SK-N-SH (cell line): ENCODE data around the gene TFAP2C. TPM values are rescaled to one million over a fixed set of nuclear protein-coding genes. Genes with fewer than 3 reads are reported as not detected.

ENCODE experiments used
- CTCF ChIA-PET: fragments of 300-600, 350-600 bp; formaldehyde crosslinking; extraction: SDS; loops from one replicate; lab custom pipeline; 2021; lab: Yijun Ruan, JAX
- POLR2A ChIA-PET: fragments of 350-600 bp; sonication (Branson Sonifier 250); formaldehyde crosslinking; extraction: SDS; loops from one replicate; lab custom pipeline; 2020; ENCODE audit warnings: antibody characterized with exemption, inconsistent platforms; lab: Yijun Ruan, JAX
- DNase-seq: peaks from one replicate; pipeline ENCODE4 v3.0.0; 2012
- H2AFZ ChIP-seq: fragments of 200-600 bp; sonication (generic); 2 replicates; pipeline ENCODE4 v1.8.1; 2016; ENCODE audit warnings: antibody characterized with exemption, mild to moderate bottlenecking, low read depth
- H3F3A ChIP-seq: fragments of 200-600 bp; sonication (generic); replicated peaks from 2 replicates; pipeline ENCODE3; 2016; ENCODE audit warnings: antibody characterized with exemption, mild to moderate bottlenecking; ENCODE audit not compliant: insufficient read depth
- H3K27ac ChIP-seq, 2 experiments: fragments of 200-500 bp in 1 of 2; fragments of 200-600 bp in 1 of 2; sonication (Bioruptor generic) in 1 of 2; sonication (generic), shearing (Covaris generic) in 1 of 2; 2 replicates each; pipeline versions ENCODE4 v1.5.1 to v1.6.1; 2014 to 2016; ENCODE audit warnings: low read depth in 2 of 2, inconsistent platforms in 1 of 2, low read length in 1 of 2, mild to moderate bottlenecking in 1 of 2, mixed read lengths in 1 of 2
- H3K27me3 ChIP-seq: fragments of 200-600 bp; sonication (generic), shearing (Covaris generic); 2 replicates; pipeline ENCODE4 v1.6.1; 2016; ENCODE audit warnings: mixed run types; ENCODE audit not compliant: insufficient read depth
- H3K36me3 ChIP-seq, 2 experiments: fragments of 200-500 bp in 1 of 2; fragments of 200-600 bp in 1 of 2; sonication (Bioruptor generic) in 1 of 2; sonication (generic) in 1 of 2; replicated peaks in 1 of 2; 2 replicates each; pipeline versions ENCODE3 to v1.5.1; 2014 to 2016; ENCODE audit warnings: low read length in 1 of 2, mild to moderate bottlenecking in 1 of 2; ENCODE audit not compliant: insufficient read depth in 2 of 2, control insufficient read depth in 1 of 2
- H3K4me1 ChIP-seq, 2 experiments: fragments of 200-500 bp in 1 of 2; fragments of 200-600 bp in 1 of 2; sonication (Bioruptor generic) in 1 of 2; sonication (generic), shearing (Covaris generic) in 1 of 2; 2 replicates each; pipeline versions ENCODE4 v1.5.1 to v1.6.1; 2014 to 2016; ENCODE audit warnings: low read depth in 1 of 2, low read length in 1 of 2, mixed run types in 1 of 2; ENCODE audit not compliant: insufficient read depth in 2 of 2, control insufficient read depth in 1 of 2
- H3K4me2 ChIP-seq: fragments of 200-600 bp; sonication (generic), shearing (Covaris generic); 2 replicates; pipeline ENCODE4 v1.6.1; 2017; ENCODE audit warnings: mixed run types
- H3K4me3 ChIP-seq, 2 experiments: fragments of 200-500 bp in 1 of 2; fragments of 200-600 bp in 1 of 2; sonication (Bioruptor generic) in 1 of 2; sonication (generic), shearing (Covaris generic) in 1 of 2; 2 replicates each; pipeline versions ENCODE4 v1.5.1 to v1.8.1; 2014 to 2016; ENCODE audit warnings: low read depth in 2 of 2, inconsistent platforms in 1 of 2, low read length in 1 of 2, mild to moderate bottlenecking in 1 of 2, mixed read lengths in 1 of 2, moderate library complexity in 1 of 2
- H3K79me2 ChIP-seq: fragments of 200-600 bp; sonication (generic); 2 replicates; pipeline ENCODE4 v1.8.1; 2017; ENCODE audit warnings: mild to moderate bottlenecking; ENCODE audit not compliant: insufficient read depth
- H3K9ac ChIP-seq: fragments of 200-600 bp; sonication (generic); 2 replicates; pipeline ENCODE4 v1.6.1; 2017; ENCODE audit warnings: mixed run types
- H3K9me2 ChIP-seq: fragments of 200-600 bp; sonication (generic); 2 replicates; pipeline ENCODE4 v1.6.1; 2017; ENCODE audit warnings: mixed run types
- H3K9me3 ChIP-seq: fragments of 200-600 bp; sonication (generic); 2 replicates; pipeline ENCODE4 v1.6.1; 2017; ENCODE audit warnings: mixed run types, mild to moderate bottlenecking, moderate library complexity
- H4K20me1 ChIP-seq: fragments of 200-600 bp; sonication (generic); 2 replicates; pipeline ENCODE4 v1.6.1; 2017; ENCODE audit warnings: mild to moderate bottlenecking, mixed run types; ENCODE audit not compliant: insufficient read depth
- CHD2 ChIP-seq: fragments of 150-350 bp; IDR thresholded peaks from 2 replicates; pipeline ENCODE4 v1.6.1; 2018; ENCODE audit warnings: low read length; ENCODE audit not compliant: partially characterized antibody
- CTCF ChIP-seq: fragments of 200-600 bp; sonication (generic); IDR thresholded peaks from 2 replicates; pipeline ENCODE4 v1.6.1; 2017; ENCODE audit warnings: antibody characterized with exemption, mild to moderate bottlenecking, moderate library complexity
- EP300 ChIP-seq, 2 experiments: IDR thresholded peaks; 2 replicates each; pipeline versions ENCODE4 v1.4.0 to v1.6.1; 2012; ENCODE audit warnings: borderline replicate concordance in 1 of 2, low read depth in 1 of 2, low read length in 1 of 2
- FOXM1 ChIP-seq: IDR thresholded peaks from 2 replicates; pipeline ENCODE4 v1.4.0; 2012; ENCODE audit warnings: low read depth, mild to moderate bottlenecking
- GABPA ChIP-seq: IDR thresholded peaks from 2 replicates; pipeline ENCODE4 v1.4.0; 2012; ENCODE audit warnings: low read depth, mild to moderate bottlenecking
- JUND ChIP-seq: IDR thresholded peaks from 2 replicates; pipeline ENCODE4 v1.4.0; 2012
- NRF1 ChIP-seq: IDR thresholded peaks from 2 replicates; pipeline ENCODE4 v1.6.1; 2012; ENCODE audit warnings: low read depth, mild to moderate bottlenecking, low read length
- POLR2AphosphoS5 ChIP-seq: IDR thresholded peaks from 2 replicates; pipeline ENCODE4 v1.6.1; 2012; ENCODE audit warnings: low read depth, low read length
- RCOR1 ChIP-seq: fragments of 150-350 bp; IDR thresholded peaks from 2 replicates; pipeline ENCODE4 v1.6.1; 2017; ENCODE audit warnings: antibody characterized with exemption, low read length
- SIN3A ChIP-seq: IDR thresholded peaks from 2 replicates; pipeline ENCODE4 v1.6.1; 2012; ENCODE audit warnings: low read depth, mild to moderate bottlenecking, low read length, moderate library complexity, borderline replicate concordance
- TAF1 ChIP-seq: IDR thresholded peaks from 2 replicates; pipeline ENCODE4 v1.6.1; 2012; ENCODE audit warnings: low read depth, mild to moderate bottlenecking, low read length, moderate library complexity, borderline replicate concordance
- TEAD4 ChIP-seq: IDR thresholded peaks from 2 replicates; pipeline ENCODE4 v1.4.0; 2012; ENCODE audit warnings: mild to moderate bottlenecking, borderline replicate concordance; ENCODE audit not compliant: insufficient read depth
- ZBTB33 ChIP-seq: IDR thresholded peaks from 2 replicates; pipeline ENCODE4 v1.4.0; 2012; ENCODE audit warnings: low read depth, borderline replicate concordance
- WGBS: methylation state at CpG from one replicate; pipeline ENCODE4 v1.1.6; 2017; ENCODE audit warnings: low lambda C conversion rate; 5-methylcytosine and 5-hydroxymethylcytosine counted together
- polyA plus RNA-seq, 3 experiments: library from polyadenylated mRNA; depleted of rRNA; stranded (reverse); fragments of >200 nt; gene quantifications; 2 replicates each; pipeline ENCODE4 v1.2.3, GENCODE V29; 2012

Gene TFAP2C
- polyA plus RNA-seq, 1 of the 3 experiments (the other 2 are of a cell fraction) = not detected

- CTCF ChIA-PET = interaction anchor here (0.8 kb wide), 1 partner anchor 115 kb away, joined by 3 read pairs; no protein-coding TSS in a partner anchor
- POLR2A ChIA-PET = no interaction called here
- 44% methylated on average over 12 of the region's 12 CpGs for WGBS
Measured at GRCh38 chr20:56665806-56666205, 36.7 kb downstream of the TFAP2C start.

GRCh38 chr20:56673450-56673849 lies 44.3 kb downstream of the TFAP2C start:
- no peak overlapping the region for H3K27ac ChIP-seq
- WGBS = 23% methylated on average over 5 of the region's 5 CpGs
- TF ChIP-seq SIN3A (no peak), CHD2 (no peak), GABPA (no peak), POLR2AphosphoS5 (no peak), NRF1 (no peak), JUND (no peak), TAF1 (no peak)
- H3K9me3 ChIP-seq = no peaks in the 10 kb centered on the region
- H3K27me3 ChIP-seq = peaks cover 16% of the 10 kb centered on the region; the same call in 1 of the 2 replicates
- no peak overlapping the region for H3K4me2 ChIP-seq
- no peaks in the 10 kb centered on the region for H3K36me3 ChIP-seq
- no peak overlapping the region for H2AFZ ChIP-seq
- no peak overlapping the region for H3K4me3 ChIP-seq
- no peaks in the 10 kb centered on the region for H3F3A ChIP-seq
- peaks cover 0 to 2% of the 10 kb centered on the region in 2 experiments; a peak in 1 of 4 replicates for H3K4me1 ChIP-seq
- CTCF ChIA-PET = no interaction called here
- H4K20me1 ChIP-seq = no peaks in the 10 kb centered on the region
- no peaks in the 10 kb centered on the region for H3K9me2 ChIP-seq
- POLR2A ChIA-PET = no interaction called here
- DNase-seq = no peak
- no peak overlapping the region for H3K9ac ChIP-seq
- H3K79me2 ChIP-seq = no peaks in the 10 kb centered on the region

More at GRCh38 chr20:56665806-56666205, 36.7 kb downstream of the TFAP2C start:
- Histone ChIP-seq H2AFZ (no peak overlapping the region), H3K9ac (no peak overlapping the region), H3K27me3 (peaks cover 3% of the 10 kb centered on the region; the same call in 1 of the 2 replicates), H3K4me1 (no peaks in the 10 kb centered on the region), H3K4me2 (no peak overlapping the region), H3F3A (no peaks in the 10 kb centered on the region), H4K20me1 (no peaks in the 10 kb centered on the region), H3K4me3 (no peak overlapping the region), H3K79me2 (no peaks in the 10 kb centered on the region), H3K36me3 (no peaks in the 10 kb centered on the region), H3K9me3 (no peaks in the 10 kb centered on the region), H3K9me2 (no peaks in the 10 kb centered on the region), H3K27ac (no peak overlapping the region)
- no peak for DNase-seq
- TF ChIP-seq ZBTB33 (no peak), EP300 (IDR thresholded peaks at IDR 0.05; ENCODE audit: borderline replicate concordance in 1 of 2, low read depth in 1 of 2, low read length in 1 of 2) (no peak), TEAD4 (no peak), RCOR1 (no peak), CTCF (no peak), GABPA (no peak), FOXM1 (no peak), NRF1 (no peak)
